Measurements from ENCODE around the gene ZFAND2A. TPM values are rescaled to one million over a fixed set of nuclear protein-coding genes. Genes with fewer than 3 reads are reported as not detected.

ZFAND2A gene
- total and polyA plus RNA-seq, 2 donors (not counting 3 experiments of a cell fraction or from before 2014, with no cell fraction given): 31.8 to 40.6 TPM

GRCh38 chr7:1152492-1152891 is 7.5 kb downstream of the ZFAND2A start:
- Histone ChIP-seq H3K9me1 (replicated peaks; ENCODE audit: control insufficient read depth, extremely low read depth, insufficient read depth, low read length) (no peaks in the 10 kb centered on the region), H3K9ac (replicated peaks; ENCODE audit: extremely low read depth, insufficient read depth, low read length) (no peak overlapping the region), H3K36me3 (ENCODE audit: control insufficient read depth in 2 of 2, extremely low read depth in 1 of 2, insufficient read depth in 2 of 2, low read length in 2 of 2) (peaks cover 4 to 54% of the 10 kb centered on the region in 2 experiments), H2AFZ (ENCODE audit: low read depth, low read length) (no peak overlapping the region), H3K4me3 (replicated peaks in 1 of 3; ENCODE audit: insufficient read depth in 1 of 3, low read depth in 1 of 3, low read length in 3 of 3) (no peak overlapping the region), H3K27me3 (ENCODE audit: control insufficient read depth in 2 of 2, insufficient read depth in 2 of 2, low read length in 2 of 2) (no peaks in the 10 kb centered on the region), H3K27ac (ENCODE audit: insufficient read depth, low read depth, low read length) (no peak overlapping the region), H3K9me3 (replicated peaks; ENCODE audit: control insufficient read depth, insufficient read depth, low read length) (no peaks in the 10 kb centered on the region), H4K20me1 (replicated peaks; ENCODE audit: control insufficient read depth, extremely low read depth, insufficient read depth, low read length) (no peaks in the 10 kb centered on the region), H3K79me2 (ENCODE audit: control insufficient read depth, insufficient read depth, low read length) (peaks cover 16% of the 10 kb centered on the region), H3K4me1 (ENCODE audit: control insufficient read depth, extremely low read depth, insufficient read depth, low read length) (peaks cover 11% of the 10 kb centered on the region), H3K4me2 (ENCODE audit: insufficient read depth, low read length) (no peak overlapping the region)
- ChIA-PET POLR2A (no interaction called here), CTCF (interaction anchor here (1.0 kb wide), 1 partner anchor 87 kb away, joined by 3 read pairs; no protein-coding TSS in a partner anchor)
- TF ChIP-seq CTCF (IDR thresholded peaks at IDR 0.05; ENCODE audit: extremely low read depth in 1 of 2, insufficient read depth in 1 of 2, low read depth in 1 of 2, low read length in 2 of 2) (no peak), POLR2A (IDR thresholded peaks at IDR 0.05; ENCODE audit: low read depth, low read length) (no peak), FOS (IDR thresholded peaks at IDR 0.05; ENCODE audit: borderline replicate concordance, insufficient read depth, low read length) (no peak), MAX (IDR thresholded peaks at IDR 0.05; ENCODE audit: insufficient read depth, insufficient read length) (no peak), POLR2AphosphoS5 (IDR thresholded peaks at IDR 0.05; ENCODE audit: insufficient read depth, low read depth, low read length) (no peak), MYC (IDR thresholded peaks at IDR 0.05; ENCODE audit: low read depth, low read length) (no peak), GATA2 (IDR thresholded peaks at IDR 0.05; ENCODE audit: insufficient read depth, insufficient read length, low read depth, low read length) (no peak), EZH2 (IDR thresholded peaks at IDR 0.05; ENCODE audit: borderline replicate concordance, low read depth, low read length, severe bottlenecking) (no peak), JUN (IDR thresholded peaks at IDR 0.05; ENCODE audit: borderline replicate concordance, insufficient read depth, insufficient read length, low read depth) (no peak)
- no TSS peak for BruUV-seq (replicated peaks)
- dilution Hi-C loops (cut with MboI; ENCODE audit: extremely low pct_ligation_motif_present, low sequenced_read_pairs) (no loop called here), intact Hi-C loops (cut with micrococcal nuclease) (no loop called here)
- DNase-seq (ENCODE audit: low read depth, low spot score): no peak
- no peak for FAIRE-seq
